Left lobe of liver (tissue), 1 donor: ENCODE results near the gene CA6. TPM values are rescaled to one million over a fixed set of nuclear protein-coding genes. Genes with fewer than 3 reads are reported as not detected.

Experiments
- total RNA-seq: library from RNA; stranded (reverse); gene quantifications from one replicate; pipeline ENCODE4 v1.2.1, GENCODE V29; 2021
- donor health status: DM: no; HTN: yes; CAD: no.

CA6 gene
- total RNA-seq, 1 donor from 2014 or later: not detected

Other genes with a start within 250 kb of the CA6 start
- gene RERE, start 128.2 kb upstream of the CA6 start, total RNA-seq: 30.9 TPM
- gene ENO1, start 67.2 kb upstream of the CA6 start, total RNA-seq: 382 TPM
- gene SLC2A7, start 80.6 kb downstream of the CA6 start, total RNA-seq: not detected
- 0.35 TPM for gene SLC2A5, start 123.8 kb downstream of the CA6 start, total RNA-seq
- 8.3 TPM for gene GPR157, start 183.2 kb downstream of the CA6 start, total RNA-seq